GM12878 (cell line): Measurements from ENCODE around the gene IER5. TPM values are rescaled to one million over a fixed set of nuclear protein-coding genes. Genes with fewer than 3 reads are reported as not detected.

ENCODE experiments used
- ATF7 ChIP-seq: fragments of 450-650 bp; IDR thresholded peaks from 2 replicates; pipeline ENCODE4 v1.6.1; 2016; ENCODE audit warnings: low read depth, mild to moderate bottlenecking
- CBFB ChIP-seq: IDR thresholded peaks from 2 replicates; pipeline ENCODE4 v1.6.1; 2016; ENCODE audit warnings: antibody characterized with exemption, low read depth
- CEBPB ChIP-seq, 2 experiments: fragments of 150-350 bp in 1 of 2; IDR thresholded peaks; 2 replicates each; pipeline ENCODE4 v1.6.1; 2012 to 2014; ENCODE audit warnings: low read depth in 2 of 2, low read length in 2 of 2, borderline replicate concordance in 1 of 2, inconsistent platforms in 1 of 2
- ESRRA ChIP-seq: IDR thresholded peaks from 2 replicates; pipeline ENCODE4 v1.6.1; 2012; ENCODE audit warnings: mild to moderate bottlenecking, low read length, improper control_type of control experiment
- ETV6 ChIP-seq, 2 experiments: fragments of 450-650 bp in 1 of 2; IDR thresholded peaks in 1 of 2; conservative IDR thresholded peaks in 1 of 2; 2 replicates each; pipeline ENCODE4 v1.6.1; 2014; ENCODE audit warnings: antibody characterized with exemption in 1 of 2, borderline replicate concordance in 1 of 2, low read depth in 1 of 2, mild to moderate bottlenecking in 1 of 2, moderate library complexity in 1 of 2
- PAX5 ChIP-seq: IDR thresholded peaks from 2 replicates; pipeline ENCODE4 v1.6.1; 2011; ENCODE audit warnings: low read depth, low read length, borderline replicate concordance
- TCF7 ChIP-seq: IDR thresholded peaks from 2 replicates; pipeline ENCODE4 v1.6.1; 2014; ENCODE audit warnings: antibody characterized with exemption, borderline replicate concordance
- polyA plus RNA-seq, 11 experiments: library from polyadenylated mRNA; depleted of rRNA in 4 of 11; unstranded in 6 of 11; stranded (reverse) in 5 of 11; fragments of >200 nt; fragmentation: Nextera tagmentation in 4 of 11; fragmentation: Illumina TruSeq in 1 of 11; extraction: Ambion mirVana in 4 of 11; extraction: Trizol in 1 of 11; gene quantifications; 1 replicate in 1 of 11; 2 replicates in 10 of 11; pipeline versions ENCODE4 v1.2.1 to v1.2.3, GENCODE V29; 2011 to 2016; ENCODE audit warnings: inconsistent platforms in 2 of 11, missing spikeins in 2 of 11, low read depth in 1 of 11
- total RNA-seq, 4 experiments: library from RNA; depleted of rRNA in 3 of 4; stranded (reverse); fragments of >200 nt in 3 of 4; fragmentation: Illumina TruSeq in 1 of 4; extraction: Trizol in 1 of 4; gene quantifications; 2 replicates each; pipeline versions ENCODE4 v1.2.1 to v1.2.3, GENCODE V29; 2013 to 2021
- TF ChIP-seq, protein P1 (sequence below): fragments of 450-650 bp; IDR thresholded peaks from 2 replicates; pipeline ENCODE4 v1.6.1; 2018; ENCODE audit warnings: mild to moderate bottlenecking, low read depth, moderate library complexity; ENCODE audit not compliant: partially characterized antibody
- TF ChIP-seq, protein P2 (sequence below): IDR thresholded peaks from 2 replicates; pipeline ENCODE4 v1.6.1; 2011; ENCODE audit warnings: low read depth, mild to moderate bottlenecking, low read length, moderate library complexity, borderline replicate concordance; ENCODE audit errors: extremely low read depth
- TF ChIP-seq, protein P3 (sequence below): fragments of 450-650 bp; conservative IDR thresholded peaks from 2 replicates; pipeline ENCODE4 v1.6.1; 2017; ENCODE audit warnings: mild to moderate bottlenecking, moderate library complexity

The IER5 gene
- total and polyA plus RNA-seq, 10 of the 15 experiments (the other 5 are each of a cell fraction or from before 2014, with no cell fraction given), result 4.3 to 75.2 (median 30.5) TPM

DNA sequence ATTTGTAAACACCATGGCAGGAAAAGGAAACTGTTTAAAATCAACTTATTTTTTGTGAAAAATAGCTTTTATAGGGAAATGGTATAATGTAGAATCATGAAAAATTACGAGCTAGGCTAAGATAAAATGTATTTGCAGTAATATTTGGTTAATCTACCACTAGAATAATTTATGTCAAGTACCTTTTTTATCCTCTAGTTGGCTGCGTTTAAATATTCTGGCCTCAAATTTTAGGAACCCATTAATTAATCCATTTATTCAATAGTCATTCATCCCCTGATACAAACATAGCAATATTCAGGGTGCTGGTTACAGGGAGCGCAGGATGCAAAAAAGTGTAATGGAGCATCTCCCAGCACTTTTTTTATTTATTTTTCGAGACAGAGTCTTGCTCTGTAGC, 8.6 kb upstream of the IER5 start (continued):
- TF ChIP-seq, protein P1, sequence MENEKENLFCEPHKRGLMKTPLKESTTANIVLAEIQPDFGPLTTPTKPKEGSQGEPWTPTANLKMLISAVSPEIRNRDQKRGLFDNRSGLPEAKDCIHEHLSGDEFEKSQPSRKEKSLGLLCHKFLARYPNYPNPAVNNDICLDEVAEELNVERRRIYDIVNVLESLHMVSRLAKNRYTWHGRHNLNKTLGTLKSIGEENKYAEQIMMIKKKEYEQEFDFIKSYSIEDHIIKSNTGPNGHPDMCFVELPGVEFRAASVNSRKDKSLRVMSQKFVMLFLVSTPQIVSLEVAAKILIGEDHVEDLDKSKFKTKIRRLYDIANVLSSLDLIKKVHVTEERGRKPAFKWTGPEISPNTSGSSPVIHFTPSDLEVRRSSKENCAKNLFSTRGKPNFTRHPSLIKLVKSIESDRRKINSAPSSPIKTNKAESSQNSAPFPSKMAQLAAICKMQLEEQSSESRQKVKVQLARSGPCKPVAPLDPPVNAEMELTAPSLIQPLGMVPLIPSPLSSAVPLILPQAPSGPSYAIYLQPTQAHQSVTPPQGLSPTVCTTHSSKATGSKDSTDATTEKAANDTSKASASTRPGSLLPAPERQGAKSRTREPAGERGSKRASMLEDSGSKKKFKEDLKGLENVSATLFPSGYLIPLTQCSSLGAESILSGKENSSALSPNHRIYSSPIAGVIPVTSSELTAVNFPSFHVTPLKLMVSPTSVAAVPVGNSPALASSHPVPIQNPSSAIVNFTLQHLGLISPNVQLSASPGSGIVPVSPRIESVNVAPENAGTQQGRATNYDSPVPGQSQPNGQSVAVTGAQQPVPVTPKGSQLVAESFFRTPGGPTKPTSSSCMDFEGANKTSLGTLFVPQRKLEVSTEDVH, result no peak
- TF ChIP-seq ESRRA (no peak), ETV6 (conservative IDR thresholded peaks at IDR 0.05 in 1 of 2, IDR thresholded peaks at IDR 0.05 in 1 of 2; ENCODE audit: borderline replicate concordance in 1 of 2, low read depth in 1 of 2) (no peak), TCF7 (no peak), PAX5 (no peak), ATF7 (no peak), CEBPB (IDR thresholded peaks at IDR 0.05; ENCODE audit: borderline replicate concordance in 1 of 2, low read depth in 2 of 2, low read length in 2 of 2) (no peak), CBFB (no peak)
- TF ChIP-seq, protein P2, sequence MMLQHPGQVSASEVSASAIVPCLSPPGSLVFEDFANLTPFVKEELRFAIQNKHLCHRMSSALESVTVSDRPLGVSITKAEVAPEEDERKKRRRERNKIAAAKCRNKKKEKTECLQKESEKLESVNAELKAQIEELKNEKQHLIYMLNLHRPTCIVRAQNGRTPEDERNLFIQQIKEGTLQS, result no peak
- TF ChIP-seq, protein P3, sequence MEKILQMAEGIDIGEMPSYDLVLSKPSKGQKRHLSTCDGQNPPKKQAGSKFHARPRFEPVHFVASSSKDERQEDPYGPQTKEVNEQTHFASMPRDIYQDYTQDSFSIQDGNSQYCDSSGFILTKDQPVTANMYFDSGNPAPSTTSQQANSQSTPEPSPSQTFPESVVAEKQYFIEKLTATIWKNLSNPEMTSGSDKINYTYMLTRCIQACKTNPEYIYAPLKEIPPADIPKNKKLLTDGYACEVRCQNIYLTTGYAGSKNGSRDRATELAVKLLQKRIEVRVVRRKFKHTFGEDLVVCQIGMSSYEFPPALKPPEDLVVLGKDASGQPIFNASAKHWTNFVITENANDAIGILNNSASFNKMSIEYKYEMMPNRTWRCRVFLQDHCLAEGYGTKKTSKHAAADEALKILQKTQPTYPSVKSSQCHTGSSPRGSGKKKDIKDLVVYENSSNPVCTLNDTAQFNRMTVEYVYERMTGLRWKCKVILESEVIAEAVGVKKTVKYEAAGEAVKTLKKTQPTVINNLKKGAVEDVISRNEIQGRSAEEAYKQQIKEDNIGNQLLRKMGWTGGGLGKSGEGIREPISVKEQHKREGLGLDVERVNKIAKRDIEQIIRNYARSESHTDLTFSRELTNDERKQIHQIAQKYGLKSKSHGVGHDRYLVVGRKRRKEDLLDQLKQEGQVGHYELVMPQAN, result no peak
